Measurements from ENCODE around the gene DCUN1D1. TPM values are rescaled to one million over a fixed set of nuclear protein-coding genes. Genes with fewer than 3 reads are reported as not detected.
A peak's percentile ranks its signal among the peaks of the same experiment; 100 is the strongest.

DCUN1D1 gene
- total RNA-seq, 2 donors from 2014 or later, result 13.4 to 26.6 TPM

DNA sequence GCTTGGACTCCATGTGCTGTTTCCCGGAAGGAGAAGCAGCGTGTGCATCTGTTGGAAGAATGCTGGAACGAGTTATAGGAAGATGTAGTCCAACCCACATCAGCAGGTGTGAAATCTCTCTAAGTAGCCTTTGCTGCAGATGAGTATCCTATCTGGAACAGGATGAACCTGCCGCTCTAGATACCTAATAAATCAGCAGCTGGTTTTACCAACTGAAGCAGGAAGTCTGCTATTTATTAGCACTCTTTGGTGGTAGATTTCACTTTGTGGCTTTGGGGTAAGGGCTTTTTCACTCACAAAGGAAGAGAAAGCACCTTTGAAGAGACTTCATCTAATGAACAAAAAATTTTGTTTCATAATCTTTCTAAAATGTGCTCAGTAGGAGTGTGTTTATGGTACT, 66.4 kb downstream of the DCUN1D1 start:
- no peaks in the 10 kb centered on the region for H3K9me3 ChIP-seq
- no peaks in the 10 kb centered on the region for H3K4me1 ChIP-seq (ENCODE audit: control insufficient read depth in 1 of 2, low read depth in 2 of 2)
- H3K27me3 ChIP-seq (replicated peaks; ENCODE audit: insufficient read depth), result no peaks in the 10 kb centered on the region
- H3K27ac ChIP-seq, result no peak overlapping the region
- H3K36me3 ChIP-seq, result peaks cover 10% of the 10 kb centered on the region
- no peak for TF ChIP-seq CTCF (IDR thresholded peaks at IDR 0.05)
- H3K4me3 ChIP-seq, result no peak overlapping the region
- DNase-seq (ENCODE audit: low spot score) (no peak), ATAC-seq (ENCODE audit: insufficient number of reproducible peaks, low FRiP score, low read depth) (no peak)

GRCh38 chr3:182912474-182912873, 67.9 kb downstream of the DCUN1D1 start:
- H3K4me1 ChIP-seq (ENCODE audit: control insufficient read depth in 1 of 2, low read depth in 2 of 2), result no peaks in the 10 kb centered on the region
- no peaks in the 10 kb centered on the region for H3K27me3 ChIP-seq (replicated peaks; ENCODE audit: insufficient read depth)
- no peak overlapping the region for H3K4me3 ChIP-seq
- H3K9me3 ChIP-seq, result no peaks in the 10 kb centered on the region
- ATAC-seq (ENCODE audit: insufficient number of reproducible peaks, low FRiP score, low read depth) (no peak), DNase-seq (ENCODE audit: low spot score) (no peak)
- H3K36me3 ChIP-seq, result peaks cover 10% of the 10 kb centered on the region
- no peak overlapping the region for H3K27ac ChIP-seq
- no peak for TF ChIP-seq CTCF (IDR thresholded peaks at IDR 0.05)

GRCh38 chr3:182911782-182912111, 68.6 kb downstream of the DCUN1D1 start:
- no peak overlapping the region for H3K27ac ChIP-seq
- no peaks in the 10 kb centered on the region for H3K4me1 ChIP-seq (ENCODE audit: control insufficient read depth in 1 of 2, low read depth in 2 of 2)
- DNase-seq (ENCODE audit: low spot score) (no peak), ATAC-seq (ENCODE audit: insufficient number of reproducible peaks, low FRiP score, low read depth) (no peak)
- no peaks in the 10 kb centered on the region for H3K27me3 ChIP-seq (replicated peaks; ENCODE audit: insufficient read depth)
- peaks cover 10% of the 10 kb centered on the region for H3K36me3 ChIP-seq
- no peak for TF ChIP-seq CTCF (IDR thresholded peaks at IDR 0.05)
- H3K9me3 ChIP-seq, result no peaks in the 10 kb centered on the region
- no peak overlapping the region for H3K4me3 ChIP-seq

DNA sequence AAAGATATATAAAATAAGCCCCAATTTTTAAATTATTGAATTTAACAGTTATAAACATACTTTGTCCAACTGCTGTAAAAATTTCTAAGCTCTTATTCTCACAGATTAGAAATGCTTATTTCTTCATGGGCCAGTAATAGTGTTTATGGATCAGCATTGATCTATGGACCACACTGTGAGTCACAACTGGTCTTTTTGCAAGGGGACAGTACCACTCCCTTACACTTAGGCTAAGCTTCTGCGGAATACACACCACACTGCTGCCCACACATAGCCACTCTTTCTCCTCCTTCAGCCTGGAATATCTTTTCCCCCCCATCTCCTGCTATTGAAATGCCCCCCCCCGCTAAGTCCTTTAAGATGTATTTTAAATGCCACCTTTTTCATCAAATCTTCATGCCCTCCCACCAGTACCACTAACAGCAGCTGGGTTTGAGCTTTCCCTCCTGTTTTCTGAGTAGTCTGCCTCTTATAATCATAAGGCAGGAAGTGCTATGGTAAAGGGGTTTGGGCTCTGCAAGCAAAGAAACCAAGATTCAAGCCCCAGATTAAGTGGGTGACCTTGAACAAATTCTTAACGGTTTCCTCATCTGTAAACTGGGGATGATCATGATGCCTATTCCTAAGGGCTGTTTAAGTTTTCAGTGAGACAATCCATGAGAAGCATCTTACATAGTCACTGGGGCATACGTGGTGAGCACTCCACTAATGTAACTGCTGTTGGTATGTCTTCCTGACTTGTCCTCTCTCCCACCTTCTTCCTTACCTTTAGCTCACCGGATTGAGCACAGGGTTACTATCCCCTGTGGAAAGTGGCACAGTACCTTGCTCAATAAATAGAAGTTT, 69.2 kb downstream of the DCUN1D1 start:
- TF ChIP-seq CTCF (IDR thresholded peaks at IDR 0.05), result no peak
- no peaks in the 10 kb centered on the region for H3K27me3 ChIP-seq (replicated peaks; ENCODE audit: insufficient read depth)
- no peak for ATAC-seq (ENCODE audit: insufficient number of reproducible peaks, low FRiP score, low read depth)
- no peaks in the 10 kb centered on the region for H3K9me3 ChIP-seq
- peaks cover 10% of the 10 kb centered on the region for H3K36me3 ChIP-seq
- H3K4me1 ChIP-seq (ENCODE audit: control insufficient read depth in 1 of 2, low read depth in 2 of 2), result no peaks in the 10 kb centered on the region
- no peak overlapping the region for H3K4me3 ChIP-seq
- H3K27ac ChIP-seq, result no peak overlapping the region
- no peak for DNase-seq (ENCODE audit: low spot score)

DNA sequence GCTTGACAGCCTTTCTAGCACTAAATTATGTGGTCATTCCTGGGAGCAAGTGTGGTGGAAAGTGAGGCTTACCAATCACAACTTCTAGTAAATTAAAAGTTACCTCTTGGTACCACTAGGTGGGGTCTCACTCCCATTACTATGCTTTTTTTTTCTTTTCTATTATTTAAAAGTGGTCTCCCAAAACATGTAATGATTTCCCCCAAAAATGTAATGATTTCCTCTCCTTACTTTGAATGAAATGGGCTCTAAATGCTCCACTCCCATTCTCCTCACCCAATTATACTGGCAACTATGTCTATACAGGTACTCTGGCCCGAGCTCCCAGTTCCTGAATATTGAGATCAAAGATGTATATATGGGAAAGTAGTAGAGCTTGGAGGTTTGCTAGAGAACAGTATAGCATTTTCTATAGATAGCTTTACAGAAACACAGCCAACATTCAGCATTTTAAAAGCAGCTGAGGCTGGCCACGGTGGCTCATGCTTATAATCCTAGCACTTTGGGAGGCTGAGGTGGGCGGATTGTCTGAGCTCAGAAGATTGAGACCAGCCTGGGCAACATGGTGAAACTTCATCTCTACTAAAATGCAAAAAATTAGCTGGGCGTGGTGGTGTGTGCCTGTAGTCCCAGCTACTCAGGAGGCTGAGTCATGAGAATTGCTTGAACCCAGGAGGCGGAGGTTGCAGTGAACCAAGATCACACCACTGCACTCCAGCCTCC, 70.9 kb downstream of the DCUN1D1 start:
- Histone ChIP-seq H3K27ac (no peak overlapping the region), H3K27me3 (replicated peaks; ENCODE audit: insufficient read depth) (no peaks in the 10 kb centered on the region), H3K9me3 (no peaks in the 10 kb centered on the region), H3K36me3 (peaks cover 7% of the 10 kb centered on the region), H3K4me3 (no peak overlapping the region), H3K4me1 (ENCODE audit: control insufficient read depth in 1 of 2, low read depth in 2 of 2) (no peaks in the 10 kb centered on the region)
- ATAC-seq (ENCODE audit: insufficient number of reproducible peaks, low FRiP score, low read depth), result no peak
- peak; percentile 25 for TF ChIP-seq CTCF (IDR thresholded peaks at IDR 0.05)
- DNase-seq (ENCODE audit: low spot score), result no peak
